ENCODE results near the gene AMH.

The AMH gene

DNA sequence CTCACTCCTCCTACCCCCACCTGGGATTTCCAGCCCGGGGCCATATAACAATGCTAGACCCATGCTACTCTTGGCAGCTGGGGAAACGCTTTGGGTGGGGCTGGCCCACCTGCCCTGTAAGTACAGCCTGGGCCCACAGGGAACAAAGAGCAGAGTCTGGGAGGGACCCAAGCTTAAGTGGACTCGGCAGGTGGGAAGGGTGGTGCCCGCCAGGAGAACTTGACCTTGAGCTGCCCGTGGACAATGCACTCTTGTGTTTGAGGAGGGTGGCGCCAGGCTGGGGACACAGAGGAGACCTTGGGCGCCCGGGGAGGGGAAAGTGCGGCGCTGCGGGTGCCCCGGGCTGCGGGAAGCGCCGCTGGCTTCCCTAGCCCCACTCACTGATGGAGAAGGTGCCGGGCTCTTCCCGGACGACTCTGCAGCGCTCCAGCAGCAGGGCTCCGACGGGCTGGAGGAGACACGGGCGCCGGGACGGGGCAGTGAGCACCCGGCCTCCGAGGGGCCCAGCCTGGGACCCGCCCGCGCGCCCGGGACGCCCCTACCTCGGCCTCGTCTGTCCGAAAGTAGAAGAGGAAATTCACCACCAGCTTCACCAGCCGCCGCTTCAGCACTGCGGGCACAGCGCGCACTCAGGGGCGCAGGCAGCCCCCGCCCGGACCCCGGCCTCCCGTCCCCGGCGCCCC, 13.6 kb upstream of the AMH start:
- DNase-seq (ENCODE audit: low read depth): no peak

DNA sequence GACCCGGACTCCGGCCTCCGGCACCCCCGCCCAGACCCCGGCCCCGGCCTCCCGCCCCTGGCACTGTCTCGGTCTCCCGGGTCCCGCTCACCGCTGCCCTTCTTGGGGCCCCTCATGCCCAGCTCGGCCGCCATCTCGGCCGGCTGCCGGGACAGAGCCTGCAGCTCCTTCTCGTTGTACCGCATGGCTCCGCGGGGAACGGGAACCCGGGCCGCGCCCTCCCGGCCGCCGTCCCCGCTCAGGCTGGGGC, 13.1 kb upstream of the AMH start:
- DNase-seq (ENCODE audit: low read depth): no peak

DNA sequence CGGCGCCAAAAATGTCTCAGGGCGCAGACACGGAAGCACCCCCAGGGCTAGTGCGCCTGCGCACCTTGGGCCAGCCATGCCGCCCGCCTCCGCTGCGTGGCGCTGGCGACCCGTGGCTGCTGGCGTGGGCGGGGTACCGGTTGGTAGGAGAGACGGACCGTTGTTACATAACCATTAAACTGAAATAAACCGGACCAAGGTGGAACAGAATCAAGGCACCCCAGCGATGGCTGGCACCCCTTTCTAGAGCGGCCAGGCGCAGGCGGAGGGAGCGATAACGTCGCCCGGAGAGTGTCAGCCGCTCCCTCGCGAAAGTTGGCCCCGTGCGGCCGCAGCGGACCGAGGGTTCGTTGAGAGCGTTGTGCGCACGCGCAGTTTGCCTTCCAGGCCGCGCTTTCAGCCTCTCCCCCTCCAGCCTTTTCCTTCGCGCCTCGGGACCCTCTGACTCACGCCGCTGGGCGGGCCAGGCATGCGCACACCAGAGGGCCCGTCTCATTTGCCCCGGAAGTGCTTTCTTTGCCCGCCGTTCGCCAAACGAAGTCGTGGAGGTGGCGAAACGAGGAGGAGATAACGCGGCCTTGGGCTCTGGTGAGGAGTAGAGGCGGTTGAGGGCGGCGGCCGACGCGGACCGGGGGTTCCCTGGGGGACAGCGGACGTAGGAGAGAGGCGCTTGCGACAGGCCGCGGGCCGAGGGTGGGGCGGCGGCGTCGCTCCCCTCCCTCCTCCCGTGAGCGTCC, 12.6 kb upstream of the AMH start, which contains the start of the genes PLEKHJ1 and SF3A2:
PLEKHJ1 (minus strand) TSS at position 16 of the 737 bp plus-strand sequence. CDS start 81 bp downstream, outside the sequence.
SF3A2 (plus strand) TSS at position 511 of the 737 bp plus-strand sequence. CDS start 6,595 bp downstream, outside the sequence.
- DNase-seq (ENCODE audit: low read depth): peak; percentile 98

DNA sequence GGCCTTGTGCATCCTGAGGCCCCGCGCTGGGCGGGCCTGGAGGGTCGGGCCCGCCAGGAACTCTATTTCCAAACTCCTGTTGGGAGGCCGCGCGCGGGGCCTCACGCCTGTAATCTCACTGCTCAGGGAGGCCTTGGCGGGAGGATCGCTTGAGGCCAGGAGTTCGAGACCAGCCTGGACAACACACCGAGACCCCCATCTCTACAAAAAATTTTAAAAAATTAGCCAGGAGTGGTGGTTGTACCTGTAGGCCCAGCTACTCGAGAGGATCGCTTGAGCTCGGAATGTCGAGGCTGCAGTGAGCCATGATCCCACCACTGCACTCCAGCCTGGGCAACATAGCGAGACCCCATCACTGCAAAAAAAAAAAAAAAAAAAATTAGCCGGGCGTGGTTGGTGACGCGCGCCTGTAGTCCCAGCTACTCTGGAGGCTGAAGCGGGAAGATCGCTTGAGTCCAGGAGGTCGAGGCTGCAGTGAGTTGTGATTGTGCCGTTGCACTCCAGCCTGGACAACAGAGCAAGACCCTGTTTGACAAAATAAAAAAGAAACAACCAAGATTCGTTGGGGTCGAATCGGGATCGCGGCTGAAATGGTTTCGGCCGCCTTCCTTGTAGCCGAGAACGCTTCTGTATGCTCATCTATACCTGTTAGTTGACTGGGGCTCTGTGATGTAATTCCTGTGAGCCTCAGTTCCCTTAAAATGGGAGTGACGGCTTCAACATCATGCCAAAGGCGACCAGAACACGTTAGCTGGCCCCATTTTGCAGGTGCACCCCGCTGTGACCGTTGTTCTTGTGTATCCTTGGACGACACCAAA, 11.9 kb upstream of the AMH start:
- no peak for DNase-seq (ENCODE audit: low read depth)

DNA sequence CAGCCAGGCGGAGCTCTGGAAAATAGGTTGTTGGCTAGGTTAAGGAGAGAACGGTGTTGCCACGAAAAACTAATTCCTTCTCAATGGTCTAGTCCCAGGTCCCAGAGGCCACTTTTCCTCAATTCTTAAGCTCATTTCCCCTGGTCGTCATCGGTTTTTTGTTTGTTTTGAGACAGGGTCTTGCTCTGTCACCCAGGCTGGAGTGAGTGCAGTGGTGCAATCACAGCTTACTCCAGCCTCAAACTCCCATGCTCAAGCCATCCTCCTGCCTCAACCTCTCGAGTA, 11.3 kb upstream of the AMH start:
- no peak for DNase-seq (ENCODE audit: low read depth)

DNA sequence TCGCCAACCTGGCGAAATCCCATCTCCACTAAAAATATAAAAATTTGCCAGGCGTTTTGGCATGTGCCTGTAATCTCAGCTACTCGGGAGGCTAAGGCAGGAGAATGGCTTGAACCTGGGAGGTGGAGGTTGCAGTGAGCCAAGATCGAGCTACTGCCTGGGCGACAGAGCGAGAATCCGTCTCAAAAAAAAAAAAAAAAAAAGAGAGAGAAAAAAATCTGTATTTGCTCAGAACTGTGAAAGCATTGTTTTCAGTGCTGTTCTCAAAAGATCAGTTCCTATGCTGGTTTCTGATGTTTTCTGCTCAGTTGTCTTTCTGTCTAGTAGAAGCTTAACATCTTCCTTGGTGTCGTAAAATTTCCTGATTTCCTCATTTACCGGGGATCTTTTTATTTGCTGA, 9.9 kb upstream of the AMH start:
- DNase-seq (ENCODE audit: low read depth): no peak

DNA sequence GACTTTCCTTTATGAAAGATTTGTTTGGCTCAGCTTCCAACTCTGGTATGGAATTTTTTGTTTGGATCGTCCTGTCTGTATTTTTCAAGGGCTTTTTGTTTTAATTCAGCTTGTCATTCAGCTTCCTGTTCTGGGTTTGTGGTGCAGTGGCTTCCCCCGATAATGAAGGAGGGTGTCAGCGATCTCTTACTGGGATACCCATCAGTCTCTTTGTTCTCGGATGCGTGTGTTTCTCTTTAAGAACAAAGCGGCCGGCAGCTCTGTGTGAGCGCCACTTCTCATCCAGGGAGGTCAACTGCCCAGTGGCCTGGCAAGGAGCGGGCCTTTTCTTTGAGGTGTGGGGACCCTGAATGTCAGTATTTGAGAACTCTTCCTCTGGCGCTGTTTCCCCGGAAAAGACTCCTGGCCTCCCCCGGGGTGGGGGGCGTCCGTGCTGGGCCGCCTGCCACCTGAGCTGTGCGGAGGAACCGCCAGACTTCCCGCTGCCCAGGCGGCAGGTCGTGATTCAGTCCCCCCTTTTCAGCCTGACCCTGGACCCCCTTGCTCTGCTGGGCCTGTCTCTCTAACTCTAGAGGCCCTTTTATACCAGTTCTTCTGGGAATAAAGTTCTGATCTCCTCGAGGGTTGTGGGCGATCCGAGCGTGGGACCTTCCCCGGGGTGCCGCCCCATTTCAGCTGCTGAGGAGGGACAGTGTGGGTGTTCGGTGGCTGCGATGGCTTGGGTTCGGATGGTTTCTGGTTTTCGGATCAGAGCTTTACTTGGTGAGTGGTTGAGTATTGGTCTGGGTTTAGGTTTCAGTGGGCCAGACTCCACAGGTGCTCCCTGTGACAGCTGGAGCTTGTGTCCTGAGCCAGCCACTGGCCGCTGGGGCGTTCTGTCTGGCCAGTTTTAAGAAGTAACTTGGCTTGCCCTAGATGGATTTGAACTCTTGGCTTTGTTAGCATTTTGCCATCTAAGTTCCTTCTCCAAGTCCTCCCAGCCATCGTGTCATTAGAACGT, 9.1 kb upstream of the AMH start:
- DNase-seq (ENCODE audit: low read depth): peak; percentile 84

DNA sequence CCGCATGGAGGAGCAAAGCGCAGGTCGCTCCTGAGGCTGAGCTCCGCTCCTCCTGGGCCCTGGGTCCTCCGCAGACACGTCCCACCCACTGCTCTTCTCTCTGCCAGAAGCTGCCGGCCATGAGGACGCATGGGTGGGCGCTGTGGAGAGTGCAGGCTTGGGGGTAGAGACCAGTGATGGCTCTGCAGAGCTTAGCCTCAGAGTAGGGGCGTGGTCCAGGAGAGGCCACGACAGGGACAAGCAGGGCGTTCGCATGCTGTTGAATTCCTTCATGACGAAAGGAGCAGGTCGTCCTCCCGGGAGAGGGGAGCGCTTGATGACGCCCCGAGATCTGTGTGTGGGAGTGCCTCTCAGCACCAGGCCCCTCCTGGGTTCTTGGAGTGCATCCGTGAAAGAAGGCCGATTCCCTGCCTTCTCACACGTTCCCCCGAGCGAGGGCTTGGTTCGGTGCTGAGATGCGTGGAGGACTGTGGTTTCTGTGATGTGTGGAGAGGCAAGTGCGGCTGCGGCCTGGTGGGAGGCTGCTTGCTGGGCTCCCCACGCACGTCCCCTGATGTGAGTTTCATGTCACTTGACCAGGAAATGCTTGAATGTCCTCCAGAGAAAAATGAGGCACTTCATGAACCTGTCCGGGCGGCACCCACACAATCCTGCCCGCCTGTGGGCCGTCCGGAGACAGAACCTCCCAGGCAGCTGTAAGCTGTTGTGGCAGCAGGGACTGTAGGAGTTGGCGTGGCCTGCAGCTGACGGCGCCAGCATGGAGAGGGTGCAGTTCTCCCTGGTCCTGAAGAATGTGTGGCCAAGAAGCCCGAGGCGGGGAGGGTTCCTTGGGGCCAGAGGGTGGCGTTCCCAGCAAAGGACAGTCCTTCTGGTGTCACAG, 8.0 kb upstream of the AMH start:
- peak; percentile 39 for DNase-seq (ENCODE audit: low read depth)

DNA sequence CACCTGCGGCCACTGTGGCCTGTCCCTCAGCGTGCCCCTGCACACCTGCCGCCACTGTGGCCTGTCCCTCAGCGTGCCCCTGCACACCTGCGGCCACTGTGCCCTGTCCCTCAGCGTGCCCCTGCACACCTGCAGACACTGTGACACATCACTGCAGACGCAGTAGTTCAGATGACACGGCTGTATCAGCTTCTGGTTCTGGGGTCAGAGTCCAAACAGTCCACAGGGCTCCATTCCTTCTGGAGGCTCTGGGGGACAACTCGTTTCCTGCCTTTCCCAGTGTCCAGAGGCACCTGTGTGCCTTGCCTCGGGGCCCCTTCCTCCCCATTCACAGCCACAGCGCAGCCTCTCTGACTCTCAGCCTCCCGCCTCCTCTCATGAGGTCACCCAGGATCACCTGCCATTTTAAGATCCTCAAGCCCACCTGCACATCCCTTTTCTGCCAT, 7.0 kb upstream of the AMH start:
- DNase-seq (ENCODE audit: low read depth): no peak

DNA sequence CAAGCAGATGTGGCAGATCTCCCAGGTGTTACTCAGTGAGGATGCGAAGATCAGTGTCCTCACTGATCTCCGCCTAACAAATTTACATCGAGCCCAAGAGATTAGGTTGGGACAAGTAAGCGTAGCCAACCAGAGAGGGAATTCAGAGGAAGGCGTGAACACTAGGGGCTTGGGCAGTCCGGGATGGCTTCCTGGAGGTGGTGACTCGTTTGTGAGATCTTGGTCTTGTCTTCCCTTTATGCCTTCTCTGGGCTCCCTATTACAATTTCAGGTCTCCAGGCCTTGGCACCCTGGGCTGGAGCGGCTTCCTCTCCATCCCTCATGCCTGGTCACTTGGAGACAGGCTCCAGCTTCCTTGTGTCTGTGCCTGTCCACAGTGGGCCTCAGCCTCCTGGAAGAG, 6.3 kb upstream of the AMH start:
- DNase-seq (ENCODE audit: low read depth): no peak

DNA sequence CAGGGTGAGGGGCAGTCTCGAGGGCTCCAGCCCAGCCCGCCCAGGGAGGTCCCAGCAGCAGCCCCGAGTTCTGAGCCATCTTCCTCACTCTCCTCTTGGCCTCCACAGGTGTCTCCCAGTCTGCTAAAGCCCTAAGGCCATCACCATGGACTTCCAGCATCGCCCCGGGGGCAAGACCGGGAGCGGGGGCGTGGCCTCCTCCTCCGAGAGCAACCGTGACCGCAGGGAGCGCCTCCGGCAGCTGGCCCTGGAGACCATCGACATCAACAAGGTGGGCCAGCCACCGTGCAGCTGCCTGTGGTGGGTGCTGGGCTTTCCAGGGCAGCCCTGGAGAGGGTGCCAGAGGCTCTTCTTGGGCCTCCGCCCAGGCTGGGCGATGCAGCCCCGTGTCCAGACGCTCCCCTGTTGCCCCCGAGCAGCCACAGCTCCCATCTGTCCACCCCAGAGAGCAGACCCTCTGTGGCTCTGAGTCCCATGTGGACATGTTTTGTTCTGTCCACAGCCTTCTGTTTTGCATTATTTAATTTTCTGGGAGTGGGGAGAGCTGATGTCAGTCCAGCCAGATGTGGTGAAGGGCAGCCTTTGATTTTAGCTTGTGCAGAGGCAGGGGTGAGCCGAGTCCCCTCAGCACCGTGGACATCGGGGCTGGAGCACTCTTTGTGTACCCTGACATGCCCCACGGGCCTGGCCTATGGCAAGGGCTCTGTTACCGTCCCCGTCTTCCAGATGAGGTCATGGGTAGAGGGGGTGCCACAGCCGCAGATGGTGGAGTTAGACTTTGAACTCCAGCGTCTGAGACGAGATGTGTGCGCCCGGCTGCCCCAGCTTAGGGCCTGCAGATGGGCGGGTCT, 5.6 kb upstream of the AMH start:
- DNase-seq (ENCODE audit: low read depth): no peak

DNA sequence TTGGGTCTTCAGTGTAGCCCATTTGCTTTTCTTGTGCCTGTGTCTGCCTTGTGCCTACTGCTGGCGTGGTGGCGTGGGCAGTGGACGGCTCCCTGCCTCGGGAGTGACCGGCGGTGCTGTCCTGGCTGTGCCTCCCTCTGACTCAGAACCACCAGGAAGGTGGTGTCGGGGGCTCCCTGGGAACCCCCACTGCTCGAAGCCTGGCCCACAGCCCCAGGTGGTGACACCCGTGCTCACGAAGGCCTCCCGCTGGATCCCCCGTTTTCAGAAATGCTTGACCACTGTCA, 5.1 kb upstream of the AMH start:
- DNase-seq (ENCODE audit: low read depth): no peak

DNA sequence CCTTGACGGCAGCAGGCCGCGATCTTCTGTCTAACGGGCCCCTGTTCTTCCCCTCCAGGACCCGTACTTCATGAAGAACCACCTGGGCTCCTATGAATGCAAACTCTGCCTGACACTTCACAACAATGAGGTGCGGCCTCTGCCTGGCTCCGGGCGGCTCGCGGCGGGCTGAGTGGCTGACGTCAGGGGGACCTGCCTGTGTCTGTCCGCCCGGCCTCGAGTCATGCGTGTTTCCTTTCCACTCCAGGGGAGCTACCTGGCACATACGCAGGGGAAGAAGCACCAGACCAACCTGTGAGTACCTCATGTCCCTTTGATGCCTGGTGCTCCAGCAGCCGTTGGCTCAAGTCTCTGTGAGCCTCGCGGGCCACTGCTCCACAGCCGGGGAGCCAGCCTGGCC, 4.6 kb upstream of the AMH start:
- no peak for DNase-seq (ENCODE audit: low read depth)

DNA sequence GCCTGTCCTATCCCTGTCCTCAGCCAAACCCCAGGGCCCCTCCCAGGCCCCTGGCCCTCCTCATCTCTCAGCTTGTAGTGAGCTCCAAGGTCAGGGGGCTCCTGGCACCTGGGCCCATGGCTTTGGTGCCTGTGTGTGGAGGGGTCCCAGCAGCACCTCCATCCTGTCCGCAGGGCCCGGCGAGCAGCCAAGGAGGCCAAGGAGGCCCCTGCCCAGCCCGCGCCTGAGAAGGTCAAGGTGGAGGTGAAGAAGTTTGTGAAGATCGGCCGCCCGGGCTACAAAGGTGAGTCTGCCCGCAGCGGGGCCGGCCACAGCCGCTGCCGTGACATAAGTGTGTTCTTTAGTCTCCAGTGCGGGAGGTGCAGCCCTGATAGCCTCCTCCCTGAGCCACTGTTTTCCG, 3.9 kb upstream of the AMH start:
- DNase-seq (ENCODE audit: low read depth): no peak

DNA sequence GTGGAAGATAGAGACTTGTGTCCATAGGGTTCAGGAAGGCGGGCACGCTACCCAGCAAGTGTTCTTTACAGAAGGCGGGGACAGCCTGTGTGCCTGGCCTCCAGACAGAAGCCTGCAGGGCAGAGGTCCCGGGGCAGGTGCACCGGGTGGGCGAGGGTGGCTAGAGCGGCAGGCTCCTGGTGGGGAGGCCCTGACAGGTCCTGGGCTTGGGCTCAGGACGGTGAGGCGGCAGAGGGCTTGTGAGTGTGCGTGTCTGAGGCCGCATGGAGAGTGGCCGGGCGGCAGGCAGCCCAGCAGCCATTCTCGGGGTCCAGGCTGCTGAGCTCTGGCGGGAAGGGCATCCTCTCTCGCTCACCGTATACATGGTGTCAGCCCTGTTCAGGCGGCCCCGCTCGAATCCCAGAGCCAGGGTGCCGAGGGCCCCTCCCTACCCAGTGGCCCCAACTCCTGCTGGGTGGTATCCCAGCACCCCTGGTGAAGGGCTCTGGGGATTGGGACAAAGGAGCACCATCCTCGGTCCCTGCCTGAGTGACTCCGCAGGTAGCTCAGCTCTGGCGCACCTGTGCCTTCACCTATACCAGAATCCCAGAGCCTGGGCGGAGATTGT, 3.0 kb upstream of the AMH start:
- no peak for DNase-seq (ENCODE audit: low read depth)

DNA sequence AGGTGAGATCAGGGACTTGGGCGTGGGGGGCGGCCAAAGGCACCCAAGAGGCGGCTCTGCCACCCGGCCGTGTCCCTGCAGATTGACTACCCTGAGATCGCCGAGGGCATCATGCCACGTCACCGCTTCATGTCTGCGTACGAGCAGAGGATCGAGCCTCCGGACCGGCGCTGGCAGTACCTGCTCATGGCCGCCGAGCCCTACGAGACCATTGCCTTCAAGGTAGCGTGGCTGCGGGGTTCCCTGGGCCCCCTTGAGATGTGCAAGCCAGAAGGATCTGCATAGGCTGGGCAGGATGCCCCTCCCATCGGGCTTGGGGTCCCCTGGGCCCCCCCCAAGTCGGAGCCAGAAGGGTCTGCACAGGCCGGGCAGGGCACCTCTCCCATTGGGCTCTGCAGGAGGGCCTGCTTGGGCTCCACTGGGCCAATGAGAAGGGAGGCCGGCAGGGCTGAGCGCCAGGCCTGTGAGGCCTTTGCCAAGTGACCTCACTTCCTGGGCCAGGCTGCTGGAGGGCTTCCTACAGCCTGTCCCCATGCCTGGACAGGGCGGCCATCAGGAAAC, 2.2 kb upstream of the AMH start:
- DNase-seq (ENCODE audit: low read depth): peak; percentile 75

DNA sequence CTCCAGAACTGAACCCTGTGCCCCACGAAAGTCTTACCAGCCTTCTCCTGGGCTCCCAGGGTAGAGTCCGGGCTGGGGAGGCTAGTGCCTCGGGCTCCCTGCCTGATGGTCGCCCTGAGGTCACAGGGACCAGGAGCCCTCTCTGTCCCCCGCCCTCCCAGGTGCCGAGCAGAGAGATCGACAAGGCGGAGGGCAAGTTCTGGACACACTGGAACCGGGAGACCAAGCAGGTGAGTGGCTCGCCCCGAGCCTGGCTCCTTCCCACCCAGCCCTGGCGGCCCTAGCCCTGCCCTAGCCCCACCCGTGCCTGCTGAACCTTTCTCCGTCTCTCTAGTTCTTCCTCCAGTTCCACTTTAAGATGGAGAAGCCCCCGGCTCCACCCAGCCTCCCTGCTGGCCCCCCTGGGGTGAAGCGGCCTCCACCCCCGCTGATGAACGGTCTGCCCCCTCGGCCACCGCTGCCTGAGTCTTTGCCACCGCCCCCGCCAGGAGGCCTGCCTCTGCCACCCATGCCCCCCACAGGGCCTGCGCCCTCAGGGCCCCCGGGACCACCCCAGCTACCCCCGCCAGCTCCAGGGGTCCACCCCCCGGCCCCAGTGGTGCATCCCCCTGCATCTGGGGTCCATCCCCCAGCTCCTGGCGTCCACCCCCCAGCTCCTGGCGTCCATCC, 1.6 kb upstream of the AMH start:
- DNase-seq (ENCODE audit: low read depth): no peak

DNA sequence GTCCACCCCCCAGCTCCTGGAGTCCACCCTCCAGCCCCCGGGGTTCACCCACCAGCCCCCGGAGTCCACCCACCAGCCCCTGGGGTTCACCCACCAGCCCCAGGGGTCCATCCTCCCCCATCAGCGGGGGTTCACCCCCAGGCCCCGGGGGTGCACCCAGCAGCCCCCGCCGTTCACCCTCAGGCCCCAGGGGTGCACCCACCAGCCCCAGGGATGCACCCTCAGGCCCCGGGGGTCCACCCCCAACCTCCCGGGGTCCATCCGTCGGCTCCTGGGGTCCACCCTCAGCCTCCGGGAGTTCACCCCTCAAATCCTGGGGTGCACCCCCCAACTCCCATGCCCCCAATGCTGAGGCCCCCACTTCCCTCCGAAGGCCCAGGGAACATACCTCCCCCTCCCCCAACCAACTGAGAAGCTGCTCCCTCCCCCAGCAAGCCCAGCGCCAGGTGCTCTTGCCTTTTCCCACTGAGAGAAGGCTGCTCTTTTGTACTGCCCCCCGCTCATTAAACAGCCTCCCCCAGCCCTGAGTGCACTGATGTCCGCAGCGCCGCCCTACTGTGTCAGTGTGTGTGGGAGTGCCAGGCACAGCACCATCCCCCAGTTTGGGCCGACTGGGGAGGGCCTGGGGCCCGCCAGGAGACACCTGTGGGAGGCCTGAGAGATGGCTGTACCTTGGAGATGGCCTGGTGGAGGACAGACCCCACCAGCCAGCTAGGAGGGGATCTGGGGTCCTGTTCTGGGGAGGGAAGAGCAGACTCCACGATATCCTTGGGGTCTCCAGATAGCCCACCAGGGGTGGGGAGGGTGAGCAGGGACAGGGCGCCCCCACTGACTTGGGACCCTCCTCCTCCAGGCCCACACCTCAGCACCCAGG, 750 bp upstream of the AMH start:
- no peak for DNase-seq (ENCODE audit: low read depth)
